NCI-H1417 treated with DMSO at 0.1 percent for 48 hours (cell line): ENCODE data around the gene ELP1.
"Not testable (repeated sequence)": the region's sequence is repeated elsewhere in the genome, so short reads cannot be mapped to it uniquely, and the experiment has no call there.

Experiments
- DNase-seq: peaks from one replicate; lab custom pipeline; 2025; lab: John Stamatoyannopoulos, UW

The ELP1 gene

GRCh38 chr9:108854641-108855528, 79.0 kb downstream of the ELP1 start:
- no peak for DNase-seq

- no peak for DNase-seq
Observed at GRCh38 chr9:108854094-108854493, 79.8 kb downstream of the ELP1 start.

GRCh38 chr9:108852079-108852478, 81.8 kb downstream of the ELP1 start:
- no peak for DNase-seq

- DNase-seq, result no peak
Observed at GRCh38 chr9:108851138-108851537, 82.8 kb downstream of the ELP1 start.

GRCh38 chr9:108850293-108850897, 83.5 kb downstream of the ELP1 start:
- no peak for DNase-seq

- not testable (repeated sequence) for DNase-seq
Observed at GRCh38 chr9:108848296-108848695, 85.6 kb downstream of the ELP1 start.

- no peak for DNase-seq
Observed at GRCh38 chr9:108845947-108846346, 88.0 kb downstream of the ELP1 start.

- no peak for DNase-seq
Observed at GRCh38 chr9:108845507-108845906, 88.4 kb downstream of the ELP1 start.

GRCh38 chr9:108844856-108845255, 89.1 kb downstream of the ELP1 start:
- peak; percentile 70 for DNase-seq

- no peak for DNase-seq
Observed at GRCh38 chr9:108844391-108844790, 89.5 kb downstream of the ELP1 start.

GRCh38 chr9:108842610-108843295, 91.2 kb downstream of the ELP1 start:
- DNase-seq, result no peak

- not testable (repeated sequence) for DNase-seq
Observed at GRCh38 chr9:108839561-108839960, 94.4 kb downstream of the ELP1 start.

GRCh38 chr9:108838017-108838416, 95.9 kb downstream of the ELP1 start:
- no peak for DNase-seq

GRCh38 chr9:108837530-108837929, 96.4 kb downstream of the ELP1 start:
- no peak for DNase-seq

- no peak for DNase-seq
Observed at GRCh38 chr9:108836781-108837180, 97.1 kb downstream of the ELP1 start.

- no peak for DNase-seq
Observed at GRCh38 chr9:108836319-108836718, 97.6 kb downstream of the ELP1 start.

GRCh38 chr9:108835831-108836230, 98.1 kb downstream of the ELP1 start:
- DNase-seq, result no peak

GRCh38 chr9:108834959-108835665, 98.8 kb downstream of the ELP1 start:
- DNase-seq, result no peak

- DNase-seq, result no peak
Observed at GRCh38 chr9:108832179-108832500, 101.8 kb downstream of the ELP1 start.

- DNase-seq, result no peak
Observed at GRCh38 chr9:108831496-108832178, 102.3 kb downstream of the ELP1 start.

- DNase-seq, result no peak
Observed at GRCh38 chr9:108830272-108830671, 103.7 kb downstream of the ELP1 start.

- DNase-seq, result no peak
Observed at GRCh38 chr9:108823829-108824228, 110.1 kb downstream of the ELP1 start.
